HG03095 (cell line): ENCODE data around the gene ERICH2.

Source experiments
- ATAC-seq: cut with Tn5 transposase; IDR thresholded peaks from one replicate; pipeline ENCODE4 v1.9.1; 2021; ENCODE audit warnings: moderate library complexity; ENCODE audit not compliant: unreplicated experiment

ERICH2 gene

DNA sequence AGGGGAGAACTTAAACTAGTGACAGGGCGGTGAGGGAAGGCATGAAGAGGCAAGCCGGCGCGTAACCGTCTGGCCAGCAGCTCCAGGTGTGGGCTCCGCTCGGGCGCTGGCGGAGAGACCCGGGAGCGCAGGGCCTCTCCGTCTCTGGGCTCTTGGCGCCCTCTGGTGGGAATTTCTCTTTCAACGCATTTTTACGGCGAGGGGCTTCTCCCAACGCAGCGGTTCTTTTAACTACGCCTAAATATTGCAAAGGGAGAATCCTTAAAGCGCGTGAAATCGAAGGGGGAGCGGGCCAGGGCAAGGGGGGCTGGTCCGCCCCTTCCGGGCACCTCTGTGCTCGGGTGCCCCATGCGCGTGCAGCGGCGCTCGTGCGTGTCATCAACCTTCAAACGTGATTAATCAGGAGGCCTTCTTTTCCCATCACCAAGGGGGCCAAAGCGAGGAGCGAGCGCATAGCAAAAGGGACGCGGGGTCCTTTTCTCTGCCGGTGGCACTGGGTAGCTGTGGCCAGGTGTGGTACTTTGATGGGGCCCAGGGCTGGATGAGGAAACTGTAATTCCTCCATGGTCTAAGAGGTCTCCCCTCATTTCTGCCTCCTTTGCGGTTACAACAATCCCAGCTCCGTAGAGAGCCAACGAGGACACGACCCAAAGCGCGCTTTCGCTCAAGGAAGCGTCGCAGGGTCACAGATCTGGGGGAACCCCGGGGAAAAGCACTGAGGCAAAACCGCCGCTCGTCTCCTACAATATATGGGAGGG is 45.7 kb downstream of the ERICH2 start:
- ATAC-seq = no peak

DNA sequence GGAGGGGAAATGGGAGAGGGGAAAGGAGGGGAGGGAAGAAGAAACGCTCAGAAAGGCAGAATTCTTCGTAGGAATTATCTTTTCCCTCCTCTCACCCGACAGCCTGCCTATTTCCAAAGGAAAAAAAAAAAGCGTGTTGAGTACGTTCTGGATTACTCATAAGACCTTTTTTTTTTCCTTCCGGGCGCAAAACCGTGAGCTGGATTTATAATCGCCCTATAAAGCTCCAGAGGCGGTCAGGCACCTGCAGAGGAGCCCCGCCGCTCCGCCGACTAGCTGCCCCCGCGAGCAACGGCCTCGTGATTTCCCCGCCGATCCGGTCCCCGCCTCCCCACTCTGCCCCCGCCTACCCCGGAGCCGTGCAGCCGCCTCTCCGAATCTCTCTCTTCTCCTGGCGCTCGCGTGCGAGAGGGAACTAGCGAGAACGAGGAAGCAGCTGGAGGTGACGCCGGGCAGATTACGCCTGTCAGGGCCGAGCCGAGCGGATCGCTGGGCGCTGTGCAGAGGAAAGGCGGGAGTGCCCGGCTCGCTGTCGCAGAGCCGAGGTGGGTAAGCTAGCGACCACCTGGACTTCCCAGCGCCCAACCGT is 46.4 kb downstream of the ERICH2 start, which contains the start of gene GAD1:
TSS of gene GAD1 (plus strand) at position 384 of the 589 bp plus-strand sequence. CDS start 1,705 bp downstream, outside the sequence.
- ATAC-seq = no peak

DNA sequence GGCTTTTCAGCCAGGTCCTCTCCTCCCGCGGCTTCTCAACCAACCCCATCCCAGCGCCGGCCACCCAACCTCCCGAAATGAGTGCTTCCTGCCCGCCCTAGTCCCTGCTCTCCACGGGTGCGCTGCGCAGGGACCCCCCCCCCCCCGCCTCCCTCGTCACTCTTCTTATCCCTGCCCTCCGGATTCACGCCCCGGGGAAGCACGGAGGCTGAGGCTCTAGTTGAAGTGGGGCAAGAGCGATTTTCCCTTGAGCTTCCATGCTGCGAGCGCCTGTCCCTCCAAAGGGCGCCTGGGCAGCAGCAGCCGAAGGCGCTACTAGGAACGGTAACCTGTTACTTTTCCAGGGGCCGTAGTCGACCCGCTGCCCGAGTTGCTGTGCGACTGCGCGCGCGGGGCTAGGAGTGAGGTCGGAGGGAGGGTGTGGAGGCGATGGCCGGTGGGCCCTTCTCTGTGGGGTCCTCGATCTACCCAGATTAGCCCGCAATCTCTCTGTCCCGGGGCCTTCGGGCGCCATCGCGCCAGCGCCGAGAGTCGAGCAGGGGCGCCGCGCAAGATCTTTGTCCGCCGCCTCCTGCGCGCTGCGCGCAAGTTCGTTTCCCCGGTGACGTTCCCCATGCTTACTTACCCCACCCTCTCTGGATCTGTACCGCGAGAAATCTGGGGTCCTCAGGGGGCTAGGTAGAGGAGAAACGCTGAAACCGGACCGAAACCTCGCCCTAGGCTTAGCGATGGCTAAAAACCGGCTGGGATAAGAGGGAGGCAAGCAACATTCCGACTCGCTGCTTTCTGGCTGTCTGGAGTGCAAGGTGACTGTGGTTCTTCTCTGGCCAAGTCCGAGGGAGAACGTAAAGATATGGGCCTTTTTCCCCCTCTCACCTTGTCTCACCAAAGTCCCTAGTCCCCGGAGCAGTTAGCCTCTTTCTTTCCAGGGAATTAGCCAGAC is 47.2 kb downstream of the ERICH2 start:
- no peak for ATAC-seq

DNA sequence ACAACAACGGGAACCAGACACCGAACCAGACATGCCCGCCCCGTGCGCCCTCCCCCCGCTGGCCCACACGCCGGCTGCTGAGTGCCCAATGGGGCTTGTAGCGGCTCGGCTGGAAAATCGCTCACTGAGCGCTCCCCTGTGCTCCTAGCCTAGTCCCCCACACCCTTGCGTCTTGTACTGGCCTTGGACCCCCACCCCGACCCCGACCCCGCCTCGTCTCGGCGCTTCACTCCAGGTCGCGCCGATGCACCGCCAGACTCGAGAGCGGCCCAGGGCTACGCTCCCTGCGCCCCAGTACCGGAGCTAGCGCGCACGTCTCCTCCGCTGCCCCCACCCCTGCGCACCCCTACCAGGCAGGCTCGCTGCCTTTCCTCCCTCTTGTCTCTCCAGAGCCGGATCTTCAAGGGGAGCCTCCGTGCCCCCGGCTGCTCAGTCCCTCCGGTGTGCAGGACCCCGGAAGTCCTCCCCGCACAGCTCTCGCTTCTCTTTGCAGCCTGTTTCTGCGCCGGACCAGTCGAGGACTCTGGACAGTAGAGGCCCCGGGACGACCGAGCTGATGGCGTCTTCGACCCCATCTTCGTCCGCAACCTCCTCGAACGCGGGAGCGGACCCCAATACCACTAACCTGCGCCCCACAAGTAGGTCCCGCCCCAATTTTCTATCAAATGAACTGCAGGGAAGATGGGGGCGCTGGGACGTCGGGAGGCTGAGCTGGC is 48.0 kb downstream of the ERICH2 start:
- no peak for ATAC-seq

DNA sequence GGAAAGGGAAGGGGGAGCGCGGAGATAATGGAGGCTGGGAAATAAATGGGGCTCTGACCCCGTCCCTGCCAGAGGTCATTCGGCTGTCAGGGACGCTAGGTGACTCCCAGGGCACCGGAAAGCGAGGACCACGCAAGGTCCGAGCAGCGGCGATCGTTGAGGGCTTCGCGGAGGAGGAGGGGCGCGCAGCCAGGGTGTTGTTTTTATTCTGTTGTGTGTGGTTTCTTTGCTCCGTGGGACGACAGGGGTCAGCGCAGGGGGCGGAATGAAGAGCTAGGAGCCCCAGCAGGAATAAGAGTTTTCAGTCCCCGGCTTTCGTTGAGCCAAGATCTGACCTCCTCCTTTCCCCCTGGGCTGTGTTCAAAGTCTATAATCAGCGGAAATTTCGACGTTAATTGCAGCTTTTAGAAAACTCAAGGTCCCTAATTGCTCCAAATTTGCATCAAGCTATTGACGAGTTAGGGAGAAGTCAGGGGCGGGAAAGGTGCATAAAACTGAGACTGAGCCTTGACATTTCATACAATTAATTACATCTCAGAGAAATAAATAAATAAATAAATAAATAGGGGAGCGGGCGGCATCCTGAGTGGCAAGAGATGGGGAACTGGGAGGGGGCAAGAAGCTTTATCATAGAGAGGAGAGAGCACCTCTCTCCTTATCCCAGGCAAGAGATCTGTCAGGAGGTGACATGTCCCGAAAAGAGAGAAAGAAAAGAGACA is 48.7 kb downstream of the ERICH2 start:
- ATAC-seq = no peak

DNA sequence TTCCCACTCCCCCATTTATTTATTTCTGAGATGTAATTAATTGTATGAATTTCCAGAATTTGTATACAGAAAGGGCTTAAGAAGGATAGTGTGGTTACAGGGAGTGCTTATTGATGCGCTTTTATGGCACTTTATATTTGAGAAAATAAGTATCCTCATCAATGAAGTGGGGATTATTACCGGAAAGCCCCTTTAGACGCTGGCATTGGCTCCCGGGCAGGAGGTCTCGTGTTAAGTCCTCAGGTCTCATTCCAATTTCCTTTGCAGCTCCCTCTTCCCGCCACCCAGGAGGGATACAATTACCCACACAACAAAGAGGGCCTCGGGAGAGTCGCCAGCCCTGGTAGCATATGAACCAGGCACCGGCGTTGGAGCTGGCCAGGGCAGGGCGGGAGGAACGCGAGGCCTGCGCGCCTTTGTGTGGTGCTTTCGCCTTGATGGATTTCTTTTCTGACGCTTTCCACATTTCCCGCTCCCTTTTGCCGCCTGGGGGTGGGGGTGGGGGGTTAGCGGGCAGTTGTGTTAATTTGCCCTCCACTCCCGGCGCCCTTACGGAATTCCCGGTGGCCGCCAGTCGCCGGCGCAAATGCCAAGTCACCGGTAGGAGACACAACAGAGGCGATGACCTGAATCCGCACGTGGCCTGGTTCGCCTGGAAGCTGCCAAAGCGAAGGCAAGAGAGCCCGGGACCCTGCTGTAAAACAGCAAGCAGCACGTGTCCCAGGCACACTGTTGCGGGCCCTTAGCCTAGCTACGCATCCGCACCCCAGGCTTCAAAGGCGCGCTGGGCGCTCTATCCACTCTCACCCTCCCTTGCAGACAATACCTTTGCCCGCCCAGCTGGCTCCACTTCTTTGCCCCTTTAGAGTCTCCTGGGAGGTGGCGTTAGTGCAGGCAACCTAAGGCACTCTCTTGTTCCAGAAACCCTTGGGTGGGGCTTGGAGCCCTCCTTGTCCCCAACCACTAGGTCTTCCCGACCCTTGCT is 49.8 kb downstream of the ERICH2 start:
- ATAC-seq = no peak

DNA sequence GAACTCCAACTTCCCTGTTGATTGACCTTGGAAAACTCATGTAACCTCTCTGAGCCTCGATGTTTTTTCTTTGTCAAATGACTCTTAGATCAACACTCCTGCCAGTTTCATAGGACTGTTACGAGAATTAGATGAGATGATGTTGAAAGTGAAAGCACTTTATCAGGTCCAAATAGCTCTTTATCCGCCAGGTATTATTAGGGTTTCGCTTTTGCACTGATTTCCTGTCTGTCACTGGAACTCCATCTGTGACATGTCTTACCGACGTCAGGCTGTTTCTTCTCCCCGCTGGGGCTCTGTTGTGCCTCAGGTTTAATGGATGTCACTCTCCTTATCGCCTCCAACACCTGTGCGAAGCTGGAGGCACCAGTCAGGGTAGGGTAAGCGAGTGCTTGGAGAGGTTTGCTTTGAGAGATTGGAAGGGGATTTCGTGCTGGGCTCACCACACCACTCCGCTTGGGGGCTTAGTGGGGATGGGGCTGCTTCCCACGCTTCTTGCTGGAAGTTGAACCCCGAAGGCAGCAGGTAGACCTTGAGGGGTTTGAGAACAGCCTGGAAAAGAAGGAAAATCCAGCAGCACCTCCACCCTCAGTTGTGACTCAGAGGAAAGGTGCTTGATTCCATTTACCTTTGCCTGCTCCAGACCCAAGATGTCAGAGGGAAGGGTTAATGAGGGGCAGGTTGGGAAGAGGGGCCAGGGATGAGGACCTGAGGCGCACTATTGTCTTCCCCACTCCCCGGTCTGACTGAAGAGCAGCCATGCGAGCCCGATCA is 50.8 kb downstream of the ERICH2 start:
- ATAC-seq = peak; percentile 49

DNA sequence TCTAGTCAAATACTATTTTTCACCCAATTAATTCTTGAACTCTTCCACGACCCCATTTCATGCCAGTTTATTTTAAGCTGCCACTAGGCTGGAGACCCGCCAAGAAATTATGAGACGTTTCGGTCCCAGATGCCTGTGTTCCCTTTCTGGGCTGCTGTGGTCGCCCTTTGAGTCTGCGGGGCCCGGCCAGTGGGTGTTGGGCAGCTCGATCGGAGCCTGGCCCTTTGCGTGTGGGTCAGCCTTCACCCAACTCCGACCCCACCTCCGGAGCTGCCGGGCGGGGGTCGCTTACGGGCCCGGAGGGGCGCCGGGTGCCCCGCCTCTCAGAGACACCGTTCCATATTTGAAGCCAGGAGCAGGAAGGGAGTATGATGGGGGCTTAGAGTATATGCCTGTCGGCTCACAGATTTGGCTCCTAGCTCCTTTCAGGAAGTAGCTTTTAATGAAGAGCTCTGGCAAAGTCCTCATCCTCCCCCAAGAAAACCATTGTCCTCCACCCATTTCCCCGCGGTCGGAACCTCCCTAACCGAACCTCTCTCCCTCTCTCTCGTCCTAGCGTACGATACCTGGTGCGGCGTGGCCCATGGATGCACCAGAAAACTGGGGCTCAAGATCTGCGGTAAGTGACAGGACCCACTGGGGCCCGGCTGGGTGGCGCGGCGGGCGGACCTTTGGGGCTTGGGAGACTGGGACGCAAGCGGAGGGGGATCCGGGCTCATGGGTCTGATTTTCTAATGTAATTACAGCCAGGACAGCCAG is 51.5 kb downstream of the ERICH2 start:
- ATAC-seq = no peak

DNA sequence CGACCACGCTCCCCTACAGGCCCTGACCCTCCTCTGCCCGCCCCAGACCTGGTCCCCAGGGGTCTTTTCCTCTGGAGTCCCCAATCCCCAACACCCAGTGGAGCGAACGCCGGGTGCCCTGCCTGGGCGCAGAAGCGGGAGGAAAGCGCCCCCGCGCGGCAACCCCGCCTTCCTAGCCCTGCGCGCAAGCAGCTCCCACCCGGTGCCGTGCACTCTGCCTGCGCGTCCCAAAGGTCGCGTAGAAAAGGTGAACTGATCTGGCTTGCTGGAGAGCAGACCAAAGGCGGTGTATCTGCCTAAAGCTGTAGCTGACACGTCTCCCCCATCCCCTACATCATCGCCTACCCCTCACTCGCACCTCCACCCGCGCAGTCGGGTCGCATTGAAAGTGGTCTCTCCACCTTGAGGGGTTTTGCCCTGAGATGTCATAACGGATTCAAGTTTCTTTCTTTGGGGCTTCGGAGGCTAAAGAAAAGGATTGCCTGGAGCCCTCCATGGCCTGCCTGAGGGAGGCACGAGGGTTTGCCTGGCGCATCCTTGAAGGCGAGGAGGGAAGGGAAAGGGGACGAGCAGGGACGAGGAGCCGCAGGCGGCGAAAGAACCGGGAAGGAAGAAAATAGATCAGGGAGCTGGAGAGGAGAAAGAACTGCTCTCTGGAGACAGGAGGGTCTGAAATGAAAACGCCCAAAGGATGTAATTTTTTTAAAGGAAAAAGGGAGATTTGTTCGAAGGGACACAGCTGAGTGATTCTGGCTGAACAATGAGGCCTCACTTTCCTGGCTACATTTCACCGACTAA is 52.3 kb downstream of the ERICH2 start:
- ATAC-seq = no peak

DNA sequence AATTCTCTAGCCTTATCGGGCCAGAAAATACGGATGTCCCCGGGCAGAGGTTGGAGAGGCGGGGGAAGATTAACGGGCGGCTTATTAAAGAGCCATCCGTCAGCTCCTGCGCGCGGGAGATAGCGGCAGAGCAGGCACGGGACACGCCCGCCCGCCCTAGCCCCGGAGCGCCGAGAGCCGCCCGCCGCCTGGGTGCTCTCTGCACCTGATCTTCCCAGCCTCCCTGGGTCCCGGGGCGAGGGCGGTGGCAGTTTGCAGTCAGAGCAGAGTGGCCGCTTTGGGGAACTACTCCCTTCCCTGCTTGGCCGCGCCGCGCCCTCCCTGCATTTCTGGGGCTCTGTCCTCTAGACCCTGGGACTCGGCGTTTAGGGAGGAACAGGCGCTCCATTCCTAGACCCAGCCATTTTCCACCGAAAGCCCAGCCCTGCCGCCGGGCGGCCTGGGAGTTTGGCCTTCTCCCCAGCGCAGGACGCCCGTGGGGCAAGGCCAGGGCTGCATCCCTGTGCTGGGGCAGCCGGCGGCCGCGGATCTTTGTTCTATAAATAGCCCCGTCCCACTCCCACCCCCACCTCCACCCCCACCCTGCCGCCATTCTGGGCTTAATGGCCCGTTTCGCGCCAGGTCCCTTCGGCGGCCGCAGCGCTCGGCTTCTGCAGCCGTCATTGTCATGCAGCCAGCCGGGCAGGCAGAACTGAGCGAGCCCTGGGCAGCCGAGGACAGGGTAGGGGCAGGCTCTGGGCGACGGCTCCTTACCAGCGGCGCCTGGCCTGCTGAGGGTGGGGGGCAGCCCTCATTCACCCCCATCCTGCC is 53.1 kb downstream of the ERICH2 start:
- ATAC-seq = no peak

DNA sequence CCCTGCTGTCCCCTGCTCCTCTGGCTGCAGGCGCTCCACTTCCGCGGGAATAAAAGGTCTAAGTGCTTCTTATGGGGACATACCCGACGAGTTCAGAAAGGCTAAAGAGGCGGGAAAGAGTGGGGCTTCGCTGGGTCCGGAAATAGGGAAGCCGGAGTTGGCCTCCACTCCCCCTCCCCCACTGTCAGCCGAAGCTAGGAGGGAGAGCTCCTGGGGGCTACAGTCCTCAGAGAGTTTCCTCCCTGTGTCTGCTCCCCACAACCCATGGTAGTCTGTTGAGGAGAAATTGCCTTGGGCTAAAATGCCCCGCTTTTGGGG is 53.7 kb downstream of the ERICH2 start:
- no peak for ATAC-seq

DNA sequence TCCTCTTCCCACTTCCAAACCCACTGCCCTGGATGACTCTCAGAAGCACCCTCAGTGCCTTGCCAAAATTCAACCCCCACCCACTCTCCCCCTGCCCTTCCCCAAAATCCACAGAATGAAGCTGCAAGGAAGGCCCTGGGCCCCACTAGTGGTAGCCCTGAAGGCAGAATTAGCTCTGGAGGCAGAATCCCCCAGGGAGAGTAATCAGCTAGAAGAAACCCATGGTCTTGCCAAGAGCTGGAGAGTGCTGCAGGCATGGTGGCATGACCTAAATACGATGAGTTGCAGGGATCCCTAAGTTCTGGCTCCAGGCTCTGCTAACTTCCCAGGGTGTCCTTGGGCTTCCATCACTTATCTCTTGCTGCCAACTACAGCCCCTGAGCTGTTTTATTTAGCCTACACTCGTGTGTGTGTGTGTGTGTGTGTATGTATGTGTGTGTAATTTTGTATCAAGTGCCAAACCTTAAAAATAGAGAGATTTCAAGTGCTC is 54.4 kb downstream of the ERICH2 start:
- no peak for ATAC-seq

DNA sequence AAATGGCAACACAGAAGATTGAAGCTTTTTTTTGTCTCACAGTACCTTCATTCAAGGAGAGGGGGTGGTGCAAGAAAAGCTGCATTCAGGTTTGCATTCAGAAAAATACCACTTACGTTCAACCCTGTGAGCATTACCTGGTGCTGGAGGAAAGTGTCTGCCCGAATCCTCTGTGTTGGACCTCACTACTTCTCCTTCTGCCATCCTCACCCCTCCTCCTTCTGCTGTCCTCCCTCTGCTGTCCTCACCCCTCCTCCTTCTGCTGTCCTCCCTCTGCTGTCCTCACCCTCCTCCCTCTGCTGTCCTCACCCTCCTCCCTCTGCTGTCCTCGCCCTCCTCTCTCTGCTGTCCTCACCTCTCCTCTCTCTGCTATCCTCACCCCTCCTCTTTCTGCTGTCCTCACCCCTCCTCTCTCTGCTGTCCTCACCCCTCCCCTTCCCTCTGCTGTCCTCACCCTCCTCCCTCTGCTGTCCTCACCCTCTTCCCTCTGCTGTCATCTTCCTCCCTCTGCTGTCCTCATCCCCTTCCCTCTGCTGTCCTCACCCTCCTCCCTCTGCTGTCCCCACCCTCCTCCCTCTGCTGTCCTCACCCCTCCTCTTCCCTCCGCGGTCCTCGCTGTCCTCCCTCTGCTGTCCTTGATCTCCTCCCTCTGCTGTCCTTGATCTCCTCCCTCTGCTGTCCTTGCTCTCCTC is 57.8 kb downstream of the ERICH2 start:
- no peak for ATAC-seq

DNA sequence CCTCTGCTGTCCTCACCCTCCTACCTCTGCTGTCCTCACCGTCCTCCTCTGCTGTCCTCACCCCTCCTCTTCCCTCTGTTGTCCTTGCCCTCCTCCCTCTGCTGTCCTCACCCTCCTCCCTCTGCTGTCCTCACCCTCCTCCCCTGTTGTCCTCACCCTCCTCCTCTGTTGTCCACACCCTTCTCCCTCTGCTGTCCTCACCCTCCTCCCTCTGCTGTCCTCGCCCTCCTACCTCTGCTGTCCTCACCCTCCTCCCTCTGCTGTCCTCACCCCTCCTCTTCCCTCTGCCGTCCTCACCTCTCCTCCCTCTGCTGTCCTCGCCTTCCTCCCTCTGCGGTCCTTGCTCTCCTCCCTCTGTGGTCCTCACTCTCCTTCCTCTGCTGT is 58.3 kb downstream of the ERICH2 start:
- no peak for ATAC-seq

DNA sequence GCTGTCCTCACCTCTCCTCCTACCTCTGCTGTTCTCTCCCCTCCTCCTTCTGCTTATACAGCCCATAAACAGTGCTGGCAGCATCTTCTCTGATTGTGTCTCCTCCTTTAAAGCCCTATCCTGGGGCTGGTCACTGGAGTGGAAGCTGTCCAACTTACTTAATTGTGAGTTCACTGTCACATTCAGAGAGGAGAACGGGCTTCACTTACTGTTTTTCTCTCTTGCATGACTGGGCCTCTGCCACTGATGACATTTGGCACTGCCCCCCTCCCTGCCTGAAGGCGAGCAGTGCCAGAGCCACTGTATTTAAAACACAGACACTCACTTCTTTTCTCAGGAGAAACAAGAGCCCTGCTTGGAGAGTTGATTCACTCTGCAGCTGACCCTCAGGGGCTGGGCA is 58.9 kb downstream of the ERICH2 start:
- ATAC-seq = no peak
